HepG2 (cell line): ENCODE measurements around the gene DOK1. TPM values are rescaled to one million over a fixed set of nuclear protein-coding genes. Genes with fewer than 3 reads are reported as not detected.

Experiments used
- ATAC-seq: fragments of 200-7000 bp; cut with Tn5 transposase; 3 replicates; pipeline ENCODE4 v1.9.1; 2020; ENCODE audit warnings: mild to moderate bottlenecking, moderate library complexity
- BruUV-seq: library from RNA; stranded (reverse); fragments of 400-500 nt; replicated peaks from 2 replicates; lab custom pipeline; 2021; lab: Mats Ljungman, UMichigan
- CTCF ChIA-PET: fragments of 300-600 bp; formaldehyde crosslinking; extraction: SDS; loops from one replicate; lab custom pipeline; 2021; ENCODE audit warnings: low total read pairs, inconsistent platforms, low intra/inter-chr PET ratio; lab: Yijun Ruan, JAX
- POLR2A ChIA-PET: fragments of 350-600 bp; sonication (Branson Sonifier 250); formaldehyde crosslinking; loops from one replicate; lab custom pipeline; 2020; ENCODE audit warnings: antibody characterized with exemption, inconsistent platforms; lab: Yijun Ruan, JAX
- DNase-seq: peaks from one replicate; pipeline ENCODE4 v3.0.0-alpha.2; 2015; ENCODE audit warnings: low spot score
- FAIRE-seq: peaks from 3 replicates; lab custom pipeline; 2011; peaks lifted over from hg19 to GRCh38; lab: Jason Lieb, UNC
- H2AFZ ChIP-seq: one replicate; pipeline ENCODE4 v1.6.1; 2011; ENCODE audit warnings: low read length, inconsistent platforms
- H3K27ac ChIP-seq: fragments of 300-600 bp; 3 replicates; pipeline ENCODE4 v1.8.0; 2011; ENCODE audit warnings: mixed run types, mild to moderate bottlenecking, mixed read lengths, low read length, inconsistent platforms; ENCODE audit not compliant: insufficient read depth; ENCODE audit errors: extremely low read length
- H3K27me3 ChIP-seq, 2 experiments: fragments of 200-600 bp in 1 of 2; 2 replicates in 1 of 2; 3 replicates in 1 of 2; pipeline versions ENCODE4 v1.6.0 to v1.8.0; 2011; ENCODE audit warnings: low read length in 2 of 2, mild to moderate bottlenecking in 2 of 2, moderate library complexity in 2 of 2, inconsistent platforms in 1 of 2; ENCODE audit not compliant: insufficient read depth in 2 of 2, control insufficient read depth in 1 of 2
- H3K36me3 ChIP-seq, 2 experiments: fragments of 200-600 bp in 1 of 2; replicated peaks in 1 of 2; 2 replicates in 1 of 2; 3 replicates in 1 of 2; pipeline versions ENCODE4 v1.5.1 to v1.8.0; 2011; ENCODE audit warnings: low read length in 2 of 2, inconsistent platforms in 1 of 2; ENCODE audit not compliant: insufficient read depth in 2 of 2, control insufficient read depth in 1 of 2
- H3K4me1 ChIP-seq: 2 replicates; pipeline ENCODE4 v1.5.1; 2012; ENCODE audit warnings: low read length, inconsistent platforms; ENCODE audit not compliant: insufficient read depth
- H3K4me2 ChIP-seq: 2 replicates; pipeline ENCODE4 v1.6.0; 2011; ENCODE audit warnings: low read depth, low read length, inconsistent platforms
- H3K4me3 ChIP-seq, 3 experiments: fragments of 200-600 bp in 1 of 3; sonication (generic), shearing (Covaris generic) in 1 of 3; replicated peaks in 1 of 3; 2 replicates each; pipeline ENCODE4 v1.5.1; 2011 to 2016; ENCODE audit warnings: low read length in 3 of 3, inconsistent platforms in 2 of 3, low read depth in 2 of 3, mild to moderate bottlenecking in 2 of 3, control low read depth in 1 of 3, mixed read lengths in 1 of 3; ENCODE audit not compliant: insufficient read depth in 1 of 3
- H3K79me2 ChIP-seq: one replicate; pipeline ENCODE4 v1.6.1; 2011; ENCODE audit warnings: low read length, inconsistent platforms; ENCODE audit not compliant: insufficient read depth
- H3K9ac ChIP-seq: 2 replicates; pipeline ENCODE4 v1.6.0; 2011; ENCODE audit warnings: mild to moderate bottlenecking, low read depth, low read length, inconsistent platforms; ENCODE audit not compliant: insufficient read depth
- H3K9me3 ChIP-seq: 2 replicates; pipeline ENCODE4 v1.5.1; 2012; ENCODE audit warnings: mild to moderate bottlenecking, low read length
- H4K20me1 ChIP-seq: 2 replicates; pipeline ENCODE4 v1.6.0; 2011; ENCODE audit warnings: inconsistent platforms, mild to moderate bottlenecking, low read length, moderate library complexity; ENCODE audit not compliant: insufficient read depth
- ELF3 ChIP-seq: IDR thresholded peaks from 2 replicates; pipeline ENCODE4 v1.6.1; 2016; ENCODE audit warnings: missing genetic modification reagents, missing compliant biosample characterization
- NFE2L1 ChIP-seq: sonication (generic); formaldehyde crosslinking; IDR thresholded peaks from 2 replicates; pipeline ENCODE4 v1.4.0; 2020; ENCODE audit warnings: missing genetic modification reagents, mild to moderate bottlenecking, borderline replicate concordance
- PCBP1 ChIP-seq: fragments of 200-400 bp; formaldehyde crosslinking; IDR thresholded peaks from 2 replicates; pipeline ENCODE4 v1.6.1; 2017; ENCODE audit warnings: mild to moderate bottlenecking, low read depth, low read length, borderline replicate concordance
- ZNF296 ChIP-seq: sonication (generic); formaldehyde crosslinking; conservative IDR thresholded peaks from 2 replicates; pipeline ENCODE4 v1.5.0; 2020; ENCODE audit warnings: mild to moderate bottlenecking, missing genetic modification reagents
- ZNF333 ChIP-seq: sonication (generic); formaldehyde crosslinking; IDR thresholded peaks from 2 replicates; pipeline ENCODE4 v1.4.0; 2020; ENCODE audit warnings: mild to moderate bottlenecking, missing genetic modification reagents, borderline replicate concordance
- ZNF784 ChIP-seq: sonication (generic); formaldehyde crosslinking; IDR thresholded peaks from 2 replicates; pipeline ENCODE4 v1.5.1; 2020; ENCODE audit warnings: missing genetic modification reagents, mild to moderate bottlenecking, borderline replicate concordance
- WGBS: methylation state at CpG from one replicate; pipeline ENCODE4 v1.1.6; 2017; ENCODE audit warnings: low lambda C conversion rate; 5-methylcytosine and 5-hydroxymethylcytosine counted together
- in situ Hi-C: cut with HindIII; loops from 2 replicates; pipeline ENCODE4 v1.10.0; 2017; ENCODE audit warnings: low pct_unique_long_range_greater_than_20kb; ENCODE audit not compliant: extremely low pct_ligation_motif_present
- intact Hi-C: fragments of 100-400 bp; cut with micrococcal nuclease; formaldehyde crosslinking; loops from one replicate; pipeline ENCODE4 v1.10.0; 2022; ENCODE audit not compliant: unreplicated experiment
- polyA plus RNA-seq, 8 experiments: library from polyadenylated mRNA; depleted of rRNA in 3 of 8; stranded (reverse) in 7 of 8; unstranded in 1 of 8; fragments of >200 nt; fragmentation: Illumina TruSeq in 4 of 8; extraction: Trizol in 4 of 8; gene quantifications; 2 replicates each; pipeline versions ENCODE4 v1.2.1 to v1.2.3, GENCODE V29; 2011 to 2016; ENCODE audit warnings: low read depth in 4 of 8, missing spikeins in 1 of 8, mixed read lengths in 1 of 8; ENCODE audit not compliant: insufficient read depth in 1 of 8
- total RNA-seq, 5 experiments: library from RNA; depleted of rRNA; stranded (reverse); fragments of >200 nt; fragmentation: Illumina TruSeq; extraction: Trizol; gene quantifications; 2 replicates each; pipeline ENCODE4 v1.2.3, GENCODE V29; 2016; ENCODE audit warnings: low read depth in 1 of 5
- TF ChIP-seq, protein P1 (sequence below): sonication (generic); formaldehyde crosslinking; IDR thresholded peaks from 2 replicates; pipeline ENCODE4 v1.5.0; 2020; ENCODE audit warnings: mild to moderate bottlenecking, missing genetic modification reagents, moderate library complexity
- TF ChIP-seq, protein P2 (sequence below): sonication (generic); formaldehyde crosslinking; IDR thresholded peaks from 2 replicates; pipeline ENCODE4 v1.5.0; 2020; ENCODE audit warnings: missing genetic modification reagents, mild to moderate bottlenecking, borderline replicate concordance
- TF ChIP-seq, protein P3 (sequence below): sonication (generic); formaldehyde crosslinking; conservative IDR thresholded peaks from 2 replicates; pipeline ENCODE4 v1.8.1; 2023; ENCODE audit warnings: missing genetic modification reagents
- TF ChIP-seq, protein P4 (sequence below): sonication (generic); formaldehyde crosslinking; IDR thresholded peaks from 2 replicates; pipeline ENCODE4 v1.5.0; 2020; ENCODE audit warnings: mild to moderate bottlenecking, missing genetic modification reagents

DOK1 gene
- total and polyA plus RNA-seq, 2 of the 13 experiments (the other 11 are each of a cell fraction or from before 2014, with no cell fraction given): 0.53 to 0.74 TPM

DNA sequence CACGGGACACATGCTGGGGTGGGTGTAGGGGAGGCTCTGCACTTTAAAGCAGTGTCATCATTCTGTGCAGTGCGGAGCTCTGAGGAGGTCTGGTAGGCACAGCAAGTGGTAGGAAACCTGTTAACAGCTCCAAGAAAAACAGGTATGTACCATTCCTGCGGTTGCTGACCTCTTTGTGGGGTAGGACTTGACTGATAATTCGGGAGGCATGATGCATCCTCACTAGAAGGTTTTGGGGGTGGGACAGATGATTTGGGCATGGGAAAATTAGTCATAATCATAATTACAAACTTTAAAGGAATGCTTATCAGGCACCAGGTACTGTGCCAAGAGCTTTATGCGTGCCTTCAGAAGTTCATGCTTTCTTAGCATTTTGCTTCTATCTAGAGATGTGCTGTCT, 9.7 kb downstream of the DOK1 start (continued):
- TF ChIP-seq ELF3 (CRISPR knock-in tag) (no peak), NFE2L1 (CRISPR knock-in tag) (no peak), ZNF296 (no peak)
- TF ChIP-seq, protein P1, sequence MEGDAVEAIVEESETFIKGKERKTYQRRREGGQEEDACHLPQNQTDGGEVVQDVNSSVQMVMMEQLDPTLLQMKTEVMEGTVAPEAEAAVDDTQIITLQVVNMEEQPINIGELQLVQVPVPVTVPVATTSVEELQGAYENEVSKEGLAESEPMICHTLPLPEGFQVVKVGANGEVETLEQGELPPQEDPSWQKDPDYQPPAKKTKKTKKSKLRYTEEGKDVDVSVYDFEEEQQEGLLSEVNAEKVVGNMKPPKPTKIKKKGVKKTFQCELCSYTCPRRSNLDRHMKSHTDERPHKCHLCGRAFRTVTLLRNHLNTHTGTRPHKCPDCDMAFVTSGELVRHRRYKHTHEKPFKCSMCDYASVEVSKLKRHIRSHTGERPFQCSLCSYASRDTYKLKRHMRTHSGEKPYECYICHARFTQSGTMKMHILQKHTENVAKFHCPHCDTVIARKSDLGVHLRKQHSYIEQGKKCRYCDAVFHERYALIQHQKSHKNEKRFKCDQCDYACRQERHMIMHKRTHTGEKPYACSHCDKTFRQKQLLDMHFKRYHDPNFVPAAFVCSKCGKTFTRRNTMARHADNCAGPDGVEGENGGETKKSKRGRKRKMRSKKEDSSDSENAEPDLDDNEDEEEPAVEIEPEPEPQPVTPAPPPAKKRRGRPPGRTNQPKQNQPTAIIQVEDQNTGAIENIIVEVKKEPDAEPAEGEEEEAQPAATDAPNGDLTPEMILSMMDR (CRISPR knock-in tag): no peak

DNA sequence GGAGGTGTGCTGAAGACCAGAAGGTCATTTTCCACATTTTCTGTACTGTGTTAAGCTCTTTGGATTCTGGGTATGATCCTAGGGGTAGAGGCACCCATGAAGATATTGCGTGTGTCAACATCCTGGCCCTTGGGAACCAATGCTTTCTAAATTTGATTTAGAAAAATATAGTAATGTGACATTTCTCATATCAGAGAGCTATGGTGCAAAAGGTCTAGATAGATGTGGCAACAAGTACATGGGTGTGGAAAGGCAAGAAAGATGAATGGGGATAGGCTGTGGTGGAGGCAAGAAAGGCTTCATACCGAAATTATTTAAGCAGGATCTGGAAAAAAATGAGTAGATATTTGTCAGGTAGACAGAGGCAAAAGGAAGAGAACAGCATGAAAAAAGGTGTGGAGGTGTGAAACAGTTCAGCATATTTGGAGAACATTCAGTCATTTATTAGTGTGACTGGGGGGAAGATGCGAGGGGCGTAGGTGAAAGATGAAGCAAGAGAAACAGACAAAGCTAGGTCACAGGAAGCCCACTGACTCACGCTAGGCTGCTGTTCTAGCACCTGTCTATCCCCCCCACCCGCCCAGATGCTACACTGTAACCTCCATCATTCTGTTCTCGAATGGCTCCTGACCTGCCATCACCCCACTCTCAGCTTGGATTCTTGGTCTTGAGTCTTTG, 11.7 kb downstream of the DOK1 start:
- ChIA-PET CTCF (no interaction called here), POLR2A (no interaction called here)
- no peak overlapping the region for H3K4me3 ChIP-seq
- FAIRE-seq (no peak), ATAC-seq (no peak), DNase-seq (no peak)
- H3K27me3 ChIP-seq: peaks cover 0 to 55% of the 10 kb centered on the region in 2 experiments; a peak in 4 of 5 replicates
- no peak overlapping the region for H3K4me2 ChIP-seq
- in situ Hi-C loops: no loop called here
- intact Hi-C loops: no loop called here
- no peak overlapping the region for H3K9ac ChIP-seq
- no peaks in the 10 kb centered on the region for H3K9me3 ChIP-seq
- TF ChIP-seq, protein P2, sequence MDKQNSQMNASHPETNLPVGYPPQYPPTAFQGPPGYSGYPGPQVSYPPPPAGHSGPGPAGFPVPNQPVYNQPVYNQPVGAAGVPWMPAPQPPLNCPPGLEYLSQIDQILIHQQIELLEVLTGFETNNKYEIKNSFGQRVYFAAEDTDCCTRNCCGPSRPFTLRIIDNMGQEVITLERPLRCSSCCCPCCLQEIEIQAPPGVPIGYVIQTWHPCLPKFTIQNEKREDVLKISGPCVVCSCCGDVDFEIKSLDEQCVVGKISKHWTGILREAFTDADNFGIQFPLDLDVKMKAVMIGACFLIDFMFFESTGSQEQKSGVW: no peak
- TF ChIP-seq, protein P3, sequence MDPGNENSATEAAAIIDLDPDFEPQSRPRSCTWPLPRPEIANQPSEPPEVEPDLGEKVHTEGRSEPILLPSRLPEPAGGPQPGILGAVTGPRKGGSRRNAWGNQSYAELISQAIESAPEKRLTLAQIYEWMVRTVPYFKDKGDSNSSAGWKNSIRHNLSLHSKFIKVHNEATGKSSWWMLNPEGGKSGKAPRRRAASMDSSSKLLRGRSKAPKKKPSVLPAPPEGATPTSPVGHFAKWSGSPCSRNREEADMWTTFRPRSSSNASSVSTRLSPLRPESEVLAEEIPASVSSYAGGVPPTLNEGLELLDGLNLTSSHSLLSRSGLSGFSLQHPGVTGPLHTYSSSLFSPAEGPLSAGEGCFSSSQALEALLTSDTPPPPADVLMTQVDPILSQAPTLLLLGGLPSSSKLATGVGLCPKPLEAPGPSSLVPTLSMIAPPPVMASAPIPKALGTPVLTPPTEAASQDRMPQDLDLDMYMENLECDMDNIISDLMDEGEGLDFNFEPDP (CRISPR knock-in tag): no peak
- TF ChIP-seq, protein P4, sequence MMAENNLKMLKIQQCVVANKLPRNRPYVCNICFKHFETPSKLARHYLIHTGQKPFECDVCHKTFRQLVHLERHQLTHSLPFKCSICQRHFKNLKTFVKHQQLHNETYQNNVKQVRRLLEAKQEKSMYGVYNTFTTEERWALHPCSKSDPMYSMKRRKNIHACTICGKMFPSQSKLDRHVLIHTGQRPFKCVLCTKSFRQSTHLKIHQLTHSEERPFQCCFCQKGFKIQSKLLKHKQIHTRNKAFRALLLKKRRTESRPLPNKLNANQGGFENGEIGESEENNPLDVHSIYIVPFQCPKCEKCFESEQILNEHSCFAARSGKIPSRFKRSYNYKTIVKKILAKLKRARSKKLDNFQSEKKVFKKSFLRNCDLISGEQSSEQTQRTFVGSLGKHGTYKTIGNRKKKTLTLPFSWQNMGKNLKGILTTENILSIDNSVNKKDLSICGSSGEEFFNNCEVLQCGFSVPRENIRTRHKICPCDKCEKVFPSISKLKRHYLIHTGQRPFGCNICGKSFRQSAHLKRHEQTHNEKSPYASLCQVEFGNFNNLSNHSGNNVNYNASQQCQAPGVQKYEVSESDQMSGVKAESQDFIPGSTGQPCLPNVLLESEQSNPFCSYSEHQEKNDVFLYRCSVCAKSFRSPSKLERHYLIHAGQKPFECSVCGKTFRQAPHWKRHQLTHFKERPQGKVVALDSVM (CRISPR knock-in tag): no peak
- no peak for TF ChIP-seq ZNF784 (CRISPR knock-in tag)
- TF ChIP-seq ZNF333 (CRISPR knock-in tag): no peak
- no peak for TF ChIP-seq PCBP1
- WGBS: 11% methylated on average over 7 of the region's 7 CpGs
- H3K27ac ChIP-seq: no peak overlapping the region
- no peaks in the 10 kb centered on the region for H3K36me3 ChIP-seq
- no peaks in the 10 kb centered on the region for H4K20me1 ChIP-seq
- H2AFZ ChIP-seq: no peak overlapping the region
- H3K79me2 ChIP-seq: no peaks in the 10 kb centered on the region
- BruUV-seq: no TSS peak
- no peaks in the 10 kb centered on the region for H3K4me1 ChIP-seq
